GM19043 (cell line): ENCODE data around the gene EPHA2.

Experiments
- ATAC-seq: cut with Tn5 transposase; IDR thresholded peaks from one replicate; pipeline ENCODE4 v1.9.1; 2021; ENCODE audit warnings: low read depth; ENCODE audit not compliant: unreplicated experiment

EPHA2 gene

GRCh38 chr1:16151196-16151994 lies 4.5 kb downstream of the EPHA2 start:
- ATAC-seq = no peak

GRCh38 chr1:16150508-16150907 lies 5.4 kb downstream of the EPHA2 start:
- no peak for ATAC-seq

GRCh38 chr1:16149702-16150488 lies 6.0 kb downstream of the EPHA2 start:
- no peak for ATAC-seq

GRCh38 chr1:16149146-16149545 lies 6.7 kb downstream of the EPHA2 start:
- no peak for ATAC-seq

- no peak for ATAC-seq
These were observed 7.4 kb downstream of the EPHA2 start for GRCh38 chr1:16148329-16149092.

GRCh38 chr1:16147156-16147926 lies 8.5 kb downstream of the EPHA2 start:
- ATAC-seq = no peak

- no peak for ATAC-seq
These were observed 9.4 kb downstream of the EPHA2 start for GRCh38 chr1:16146279-16147155.

- no peak for ATAC-seq
These were observed 10.1 kb downstream of the EPHA2 start for GRCh38 chr1:16145662-16146278.

GRCh38 chr1:16145030-16145661 lies 10.7 kb downstream of the EPHA2 start:
- no peak for ATAC-seq

- ATAC-seq = no peak
These were observed 11.4 kb downstream of the EPHA2 start for GRCh38 chr1:16144325-16145029.

GRCh38 chr1:16143566-16144324 lies 12.1 kb downstream of the EPHA2 start:
- no peak for ATAC-seq

- ATAC-seq = no peak
These were observed 12.8 kb downstream of the EPHA2 start for GRCh38 chr1:16143005-16143565.

- ATAC-seq = no peak
These were observed 13.4 kb downstream of the EPHA2 start for GRCh38 chr1:16142383-16142995.

GRCh38 chr1:16141573-16142336 lies 14.1 kb downstream of the EPHA2 start:
- no peak for ATAC-seq

- no peak for ATAC-seq
These were observed 15.7 kb downstream of the EPHA2 start for GRCh38 chr1:16140068-16140596.
